Retinal pigment epithelial cell (primary cell): Measurements from ENCODE around the gene TMEM237.
"Not testable (repeated sequence)": the region's sequence is repeated elsewhere in the genome, so short reads cannot be mapped to it uniquely, and the experiment has no call there.

ENCODE experiments used
- DNase-seq: peaks from one replicate; pipeline ENCODE4 v3.0.0-alpha.2; 2010; ENCODE audit warnings: low read depth
- H3K4me3 ChIP-seq: 2 replicates; pipeline ENCODE4 v1.5.1; 2011; ENCODE audit warnings: mild to moderate bottlenecking, low read length, control low read depth, moderate library complexity
- TF ChIP-seq, protein P1 (sequence below): conservative IDR thresholded peaks from 2 replicates; pipeline ENCODE4 v1.5.1; 2011; ENCODE audit warnings: low read depth, low read length, control low read depth, inconsistent platforms

TMEM237 gene

DNA sequence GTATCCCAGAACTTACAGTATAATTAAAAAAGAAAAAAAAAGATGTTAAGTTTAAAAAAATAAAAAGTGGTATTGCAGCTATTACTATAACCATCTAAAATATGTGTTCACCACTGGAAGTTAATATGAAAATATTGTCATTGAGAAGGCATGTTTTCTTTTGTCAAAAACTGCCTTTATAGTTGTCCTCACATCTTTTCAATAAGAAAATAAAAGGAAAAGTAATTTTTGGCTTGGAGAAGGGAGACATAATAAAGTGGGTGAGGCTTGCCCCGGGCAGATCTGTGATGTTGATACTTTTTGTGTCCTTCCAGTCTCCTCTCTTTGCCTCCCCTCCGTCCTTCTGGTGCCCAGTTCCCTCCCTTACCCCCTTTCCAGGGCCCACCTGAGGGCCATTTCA lies 30.2 kb upstream of the TMEM237 start:
- H3K4me3 ChIP-seq = no peak overlapping the region
- no peak for DNase-seq
- TF ChIP-seq, protein P1, sequence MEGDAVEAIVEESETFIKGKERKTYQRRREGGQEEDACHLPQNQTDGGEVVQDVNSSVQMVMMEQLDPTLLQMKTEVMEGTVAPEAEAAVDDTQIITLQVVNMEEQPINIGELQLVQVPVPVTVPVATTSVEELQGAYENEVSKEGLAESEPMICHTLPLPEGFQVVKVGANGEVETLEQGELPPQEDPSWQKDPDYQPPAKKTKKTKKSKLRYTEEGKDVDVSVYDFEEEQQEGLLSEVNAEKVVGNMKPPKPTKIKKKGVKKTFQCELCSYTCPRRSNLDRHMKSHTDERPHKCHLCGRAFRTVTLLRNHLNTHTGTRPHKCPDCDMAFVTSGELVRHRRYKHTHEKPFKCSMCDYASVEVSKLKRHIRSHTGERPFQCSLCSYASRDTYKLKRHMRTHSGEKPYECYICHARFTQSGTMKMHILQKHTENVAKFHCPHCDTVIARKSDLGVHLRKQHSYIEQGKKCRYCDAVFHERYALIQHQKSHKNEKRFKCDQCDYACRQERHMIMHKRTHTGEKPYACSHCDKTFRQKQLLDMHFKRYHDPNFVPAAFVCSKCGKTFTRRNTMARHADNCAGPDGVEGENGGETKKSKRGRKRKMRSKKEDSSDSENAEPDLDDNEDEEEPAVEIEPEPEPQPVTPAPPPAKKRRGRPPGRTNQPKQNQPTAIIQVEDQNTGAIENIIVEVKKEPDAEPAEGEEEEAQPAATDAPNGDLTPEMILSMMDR = no peak

DNA sequence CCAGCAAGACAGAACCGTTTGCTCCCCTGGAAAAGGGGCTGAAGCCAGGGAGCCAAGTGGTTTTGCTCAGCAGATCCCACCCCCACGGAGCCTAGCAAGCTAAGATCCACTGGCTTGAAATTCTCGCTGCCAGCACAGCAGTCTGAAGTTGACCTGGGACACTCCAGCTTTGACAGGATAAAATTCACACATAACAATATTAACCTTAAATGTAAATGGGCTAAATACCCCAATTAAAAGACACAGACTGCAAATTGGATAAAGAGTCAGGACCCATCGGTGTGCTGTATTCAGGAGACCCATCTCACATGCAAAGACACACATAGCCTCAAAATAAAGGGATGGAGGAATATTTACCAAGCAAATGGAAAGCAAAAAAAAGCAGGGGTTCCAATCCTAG lies 27.9 kb upstream of the TMEM237 start:
- not testable (repeated sequence) for H3K4me3 ChIP-seq, DNase-seq

DNA sequence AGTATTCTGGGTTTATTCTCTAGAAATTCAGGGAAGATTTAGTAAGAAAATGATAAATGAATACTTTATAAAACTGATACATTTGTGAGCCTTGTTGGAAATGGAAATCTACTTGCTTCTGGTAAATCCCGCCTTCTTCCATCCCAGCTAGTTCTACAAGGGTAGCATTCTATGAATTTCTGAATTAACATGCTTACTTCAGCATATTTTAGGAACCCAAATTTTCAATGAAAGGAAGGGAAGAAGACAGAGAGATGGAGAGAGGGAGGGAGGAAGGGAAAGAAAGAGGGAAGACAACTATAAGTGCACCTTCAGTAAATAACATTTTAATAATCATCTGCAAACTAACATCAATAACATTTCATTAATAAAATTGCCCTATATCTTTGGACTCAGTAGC lies 26.6 kb upstream of the TMEM237 start:
- TF ChIP-seq, protein P1 = no peak

DNA sequence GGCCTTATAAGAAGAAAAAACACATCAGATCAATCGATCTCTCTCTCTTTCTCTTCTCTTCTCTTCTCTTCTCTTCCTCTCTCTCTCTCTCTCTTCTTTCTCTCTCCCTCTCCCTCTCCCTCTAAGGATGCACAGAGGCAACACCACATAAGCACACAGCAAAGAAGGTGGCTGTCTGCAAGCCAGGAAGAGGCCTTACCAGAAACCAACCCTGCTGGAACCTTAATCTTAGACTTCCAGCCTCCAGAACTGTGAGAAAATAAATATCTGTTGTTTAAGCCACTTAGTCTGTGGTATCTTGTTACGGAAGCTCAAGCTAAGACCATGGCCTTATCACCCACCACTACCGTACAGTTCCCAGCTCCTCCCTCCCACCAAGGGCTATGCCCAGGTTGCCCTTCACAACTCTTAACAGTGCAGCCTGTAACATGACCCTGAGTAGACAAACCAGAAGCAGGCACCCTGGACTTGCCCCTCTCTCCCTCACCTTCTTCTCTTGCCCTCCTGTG lies 25.2 kb upstream of the TMEM237 start:
- no peak for DNase-seq
- H3K4me3 ChIP-seq = no peak overlapping the region
- TF ChIP-seq, protein P1 = no peak

More for the DNA sequence above, 26.6 kb upstream of the TMEM237 start:
- no peak overlapping the region for H3K4me3 ChIP-seq
- no peak for DNase-seq

DNA sequence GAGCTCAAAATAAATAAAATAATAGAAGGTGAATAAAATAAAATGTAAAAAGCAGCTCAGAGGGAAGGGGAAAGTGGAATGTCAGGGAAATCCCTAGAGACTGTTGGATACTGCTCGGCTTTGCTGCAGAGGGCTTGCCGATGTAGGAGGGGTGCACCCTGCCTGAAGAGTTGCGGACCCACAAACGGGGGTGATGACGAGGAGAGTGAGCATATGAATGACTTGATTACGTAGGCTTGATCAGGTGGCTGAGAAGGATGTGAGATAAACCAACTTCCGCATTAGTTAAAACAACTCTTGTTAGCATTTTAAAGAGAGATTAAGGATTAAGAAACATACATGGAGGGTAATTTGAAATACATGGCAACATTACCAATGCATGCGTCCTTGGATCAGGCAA lies 21.0 kb upstream of the TMEM237 start:
- no peak overlapping the region for H3K4me3 ChIP-seq
- DNase-seq = no peak
- TF ChIP-seq, protein P1 = no peak

DNA sequence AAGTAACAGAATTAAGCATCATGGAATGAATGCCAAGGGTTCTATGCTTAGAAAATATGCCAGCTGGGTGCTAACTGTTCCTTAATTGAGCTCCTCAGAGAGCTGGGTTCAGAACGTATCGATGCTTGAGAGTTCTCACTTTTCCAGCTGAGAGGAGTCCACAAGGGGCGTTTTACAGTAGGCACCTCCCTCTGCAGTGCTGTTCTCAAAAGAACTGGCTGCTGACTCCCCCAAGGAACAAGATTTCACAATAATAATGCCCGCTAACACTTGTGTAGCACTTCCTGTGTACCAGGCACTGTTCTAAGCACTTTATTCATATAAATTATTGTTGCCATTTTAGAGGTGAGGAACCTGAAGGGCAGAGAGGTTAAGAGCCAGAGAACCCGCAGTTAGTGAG lies 18.1 kb upstream of the TMEM237 start:
- TF ChIP-seq, protein P1 = no peak
- H3K4me3 ChIP-seq = no peak overlapping the region
- DNase-seq = no peak

DNA sequence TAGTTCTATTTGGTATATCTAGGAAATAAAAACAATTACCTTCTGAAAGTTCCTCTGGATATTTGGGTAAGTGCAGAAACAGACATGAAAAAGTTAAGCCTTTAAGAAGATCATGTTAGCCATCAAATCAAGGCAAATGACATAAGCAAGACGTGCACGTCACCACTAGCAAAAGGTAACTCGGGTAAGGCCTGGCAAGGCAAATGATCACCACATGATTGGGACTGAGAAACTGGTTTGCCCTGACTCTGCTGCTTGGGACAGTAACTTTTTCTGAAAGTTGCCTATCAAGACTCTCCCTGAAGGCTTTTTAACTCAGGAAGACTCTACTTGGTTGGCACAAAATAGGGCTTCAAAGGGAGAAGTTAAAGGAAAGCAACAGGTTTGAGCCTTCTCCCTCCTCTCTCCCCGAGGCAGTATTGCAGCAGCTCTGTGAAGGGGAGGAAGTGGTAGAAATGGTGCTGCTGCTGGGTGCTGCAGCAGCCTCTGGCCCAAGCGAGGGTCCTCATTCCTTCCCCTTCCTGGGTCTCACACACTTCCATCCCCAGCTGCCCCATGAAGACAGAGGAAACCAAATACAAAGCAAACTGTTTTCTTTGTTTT lies 17.1 kb upstream of the TMEM237 start:
- no peak overlapping the region for H3K4me3 ChIP-seq
- no peak for DNase-seq
- TF ChIP-seq, protein P1 = no peak
